ENCODE data around the gene RAB11FIP3. TPM values are rescaled to one million over a fixed set of nuclear protein-coding genes. Genes with fewer than 3 reads are reported as not detected.
A peak's percentile ranks its signal among the peaks of the same experiment; 100 is the strongest.

The RAB11FIP3 gene
- total and polyA plus RNA-seq, 10 of the 15 experiments (the other 5 are each of a cell fraction or from before 2014, with no cell fraction given), result 1.2 to 27.3 (median 7.7) TPM

- peak; percentile 65 for TF ChIP-seq USF1 (IDR thresholded peaks at IDR 0.05; ENCODE audit: borderline replicate concordance, extremely low read length, insufficient read depth, low read depth, low read length)
- TF ChIP-seq NR2F1 (conservative IDR thresholded peaks at IDR 0.05), result no peak
- no peak for TF ChIP-seq CEBPB (IDR thresholded peaks at IDR 0.05; ENCODE audit: borderline replicate concordance in 1 of 2, low read depth in 2 of 2, low read length in 2 of 2)
- TF ChIP-seq ZZZ3 (IDR thresholded peaks at IDR 0.05; ENCODE audit: control insufficient read depth, insufficient read length, low read depth), result no peak
- no peak for TF ChIP-seq EZH2 (IDR thresholded peaks at IDR 0.05; ENCODE audit: borderline replicate concordance, control insufficient read depth, low read depth, low read length)
- TF ChIP-seq SRF (IDR thresholded peaks at IDR 0.05; ENCODE audit: low read depth in 2 of 2, low read length in 2 of 2), result no peak
- peak; percentile 95 for TF ChIP-seq IKZF1 (conservative IDR thresholded peaks at IDR 0.05)
Observed at GRCh38 chr16:401468-402348, 23.7 kb upstream of the RAB11FIP3 start, which contains the start of gene DECR2 (continued).

GRCh38 chr16:404971-405486 lies 20.4 kb upstream of the RAB11FIP3 start:
- peaks cover 4% of the 10 kb centered on the region; the same call in 1 of the 2 replicates for H3K4me1 ChIP-seq (ENCODE audit: control insufficient read depth, insufficient read depth, low read length)
- H3K9me3 ChIP-seq (replicated peaks; ENCODE audit: control insufficient read depth, insufficient read depth, low read length), result no peaks in the 10 kb centered on the region
- H3K27me3 ChIP-seq (replicated peaks in 1 of 2; ENCODE audit: control insufficient read depth in 2 of 2, insufficient read depth in 2 of 2, low read length in 1 of 2), result no peaks in the 10 kb centered on the region
- H3K36me3 ChIP-seq (ENCODE audit: control insufficient read depth in 2 of 2, insufficient read depth in 2 of 2, low read length in 1 of 2), result no peaks in the 10 kb centered on the region
- no peak overlapping the region for H3K9ac ChIP-seq (ENCODE audit: control insufficient read depth, insufficient read depth, low read length)
- no peak overlapping the region for H3K27ac ChIP-seq (ENCODE audit: control insufficient read depth, insufficient read depth)
- H4K20me1 ChIP-seq (ENCODE audit: control insufficient read depth, insufficient read depth), result no peaks in the 10 kb centered on the region
- ChIA-PET CTCF (no interaction called here), POLR2A (no interaction called here), RAD21 (ENCODE audit: unreplicated experiment) (no interaction called here), SMC1A (ENCODE audit: uncharacterized antibody, unreplicated experiment) (no interaction called here)
- H2AFZ ChIP-seq (ENCODE audit: control insufficient read depth, low read depth, low read length), result no peak overlapping the region
- no peaks in the 10 kb centered on the region for H3K79me2 ChIP-seq (ENCODE audit: control insufficient read depth, insufficient read depth, low read length)
- FAIRE-seq, result no peak
- H3K4me2 ChIP-seq (ENCODE audit: control insufficient read depth, insufficient read depth), result no peak overlapping the region
- H3K4me3 ChIP-seq, result no peak overlapping the region
- in situ Hi-C loops (cut with MboI) (no loop called here), intact Hi-C loops (cut with micrococcal nuclease; ENCODE audit: unreplicated experiment) (no loop called here)
- no peak for DNase-seq (ENCODE audit: low read depth, low spot score)
- WGBS (ENCODE audit: insufficient coverage, insufficient replicate concordance, low lambda C conversion rate, missing lambda C conversion rate), result 96% methylated on average over 12 of the region's 12 CpGs
- ATAC-seq, result no peak
- no TSS peak for BruUV-seq (replicated peaks)
- TF ChIP-seq, protein P1, sequence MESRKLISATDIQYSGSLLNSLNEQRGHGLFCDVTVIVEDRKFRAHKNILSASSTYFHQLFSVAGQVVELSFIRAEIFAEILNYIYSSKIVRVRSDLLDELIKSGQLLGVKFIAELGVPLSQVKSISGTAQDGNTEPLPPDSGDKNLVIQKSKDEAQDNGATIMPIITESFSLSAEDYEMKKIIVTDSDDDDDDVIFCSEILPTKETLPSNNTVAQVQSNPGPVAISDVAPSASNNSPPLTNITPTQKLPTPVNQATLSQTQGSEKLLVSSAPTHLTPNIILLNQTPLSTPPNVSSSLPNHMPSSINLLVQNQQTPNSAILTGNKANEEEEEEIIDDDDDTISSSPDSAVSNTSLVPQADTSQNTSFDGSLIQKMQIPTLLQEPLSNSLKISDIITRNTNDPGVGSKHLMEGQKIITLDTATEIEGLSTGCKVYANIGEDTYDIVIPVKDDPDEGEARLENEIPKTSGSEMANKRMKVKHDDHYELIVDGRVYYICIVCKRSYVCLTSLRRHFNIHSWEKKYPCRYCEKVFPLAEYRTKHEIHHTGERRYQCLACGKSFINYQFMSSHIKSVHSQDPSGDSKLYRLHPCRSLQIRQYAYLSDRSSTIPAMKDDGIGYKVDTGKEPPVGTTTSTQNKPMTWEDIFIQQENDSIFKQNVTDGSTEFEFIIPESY (IDR thresholded peaks at IDR 0.05), result no peak
- TF ChIP-seq RAD21 (IDR thresholded peaks at IDR 0.05; ENCODE audit: insufficient read depth, low read depth, low read length), result no peak
- no peak for TF ChIP-seq SMAD5 (IDR thresholded peaks at IDR 0.05; ENCODE audit: low read depth)
- TF ChIP-seq ZNF24 (IDR thresholded peaks at IDR 0.05), result no peak
- no peak for TF ChIP-seq MEF2A (IDR thresholded peaks at IDR 0.05; ENCODE audit: insufficient read depth, low read depth, low read length)
- no peak for TF ChIP-seq HDAC6 (IDR thresholded peaks at IDR 0.05; ENCODE audit: unreplicated experiment)
- no peak for TF ChIP-seq SMC3 (IDR thresholded peaks at IDR 0.05; ENCODE audit: borderline replicate concordance, low read length)
- no peak for TF ChIP-seq BHLHE40 (IDR thresholded peaks at IDR 0.05; ENCODE audit: borderline replicate concordance in 1 of 2, low read depth in 2 of 2, low read length in 1 of 2)
- no peak for TF ChIP-seq NFYA (IDR thresholded peaks at IDR 0.05; ENCODE audit: borderline replicate concordance, low read depth, low read length)
- TF ChIP-seq RCOR1 (conservative IDR thresholded peaks at IDR 0.05; ENCODE audit: low read depth, low read length), result no peak
